ENCODE results near the gene RWDD3. TPM values are rescaled to one million over a fixed set of nuclear protein-coding genes. Genes with fewer than 3 reads are reported as not detected.

The RWDD3 gene
- total and polyA plus RNA-seq, 2 of the 13 experiments (the other 11 are each of a cell fraction or from before 2014, with no cell fraction given): 18.3 to 21.2 TPM

GRCh38 chr1:95233737-95234500 is at the start of gene RWDD3 (continued):
- 0 out of 2 replicates have a peak, but pooled peaks have one; percentile 36 for TF ChIP-seq ZNF296 (CRISPR knock-in tag; conservative IDR thresholded peaks at IDR 0.05)
- TF ChIP-seq CREB1 (IDR thresholded peaks at IDR 0.05): no peak
- TF ChIP-seq CREB1 (CRISPR knock-in tag; IDR thresholded peaks at IDR 0.05): no peak
- peak; percentile 78 for TF ChIP-seq POLR2AphosphoS5 (IDR thresholded peaks at IDR 0.05; ENCODE audit: low read depth, low read length)
- TF ChIP-seq, protein P1, sequence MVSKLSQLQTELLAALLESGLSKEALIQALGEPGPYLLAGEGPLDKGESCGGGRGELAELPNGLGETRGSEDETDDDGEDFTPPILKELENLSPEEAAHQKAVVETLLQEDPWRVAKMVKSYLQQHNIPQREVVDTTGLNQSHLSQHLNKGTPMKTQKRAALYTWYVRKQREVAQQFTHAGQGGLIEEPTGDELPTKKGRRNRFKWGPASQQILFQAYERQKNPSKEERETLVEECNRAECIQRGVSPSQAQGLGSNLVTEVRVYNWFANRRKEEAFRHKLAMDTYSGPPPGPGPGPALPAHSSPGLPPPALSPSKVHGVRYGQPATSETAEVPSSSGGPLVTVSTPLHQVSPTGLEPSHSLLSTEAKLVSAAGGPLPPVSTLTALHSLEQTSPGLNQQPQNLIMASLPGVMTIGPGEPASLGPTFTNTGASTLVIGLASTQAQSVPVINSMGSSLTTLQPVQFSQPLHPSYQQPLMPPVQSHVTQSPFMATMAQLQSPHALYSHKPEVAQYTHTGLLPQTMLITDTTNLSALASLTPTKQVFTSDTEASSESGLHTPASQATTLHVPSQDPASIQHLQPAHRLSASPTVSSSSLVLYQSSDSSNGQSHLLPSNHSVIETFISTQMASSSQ (IDR thresholded peaks at IDR 0.05; ENCODE audit: low read depth): no peak
- TF ChIP-seq, protein P1 (CRISPR knock-in tag; IDR thresholded peaks at IDR 0.05; ENCODE audit: borderline replicate concordance): peak; percentile 49; the same call in 1 of the 2 replicates
- no peak for TF ChIP-seq PCBP2 (optimal IDR thresholded peaks at IDR 0.05; ENCODE audit: low read depth, low read length, poor library complexity, severe bottlenecking)
- peak; percentile 42; the same call in 1 of the 2 replicates for TF ChIP-seq ZNF772 (CRISPR knock-in tag; IDR thresholded peaks at IDR 0.05)
- TF ChIP-seq ZNF672 (CRISPR knock-in tag; IDR thresholded peaks at IDR 0.05): no peak
- TF ChIP-seq TFAP4 (IDR thresholded peaks at IDR 0.05; ENCODE audit: borderline replicate concordance, low read depth): no peak; the same call in 1 of the 2 replicates
- TF ChIP-seq HNF1B (CRISPR knock-in tag; IDR thresholded peaks at IDR 0.05): no peak; the same call in 1 of the 2 replicates
- TF ChIP-seq ZSCAN21 (CRISPR knock-in tag; IDR thresholded peaks at IDR 0.05; ENCODE audit: borderline replicate concordance): peak; percentile 96
- no peak for TF ChIP-seq ZNF562 (CRISPR knock-in tag; IDR thresholded peaks at IDR 0.05; ENCODE audit: borderline replicate concordance)
- no peak for TF ChIP-seq ARNT (IDR thresholded peaks at IDR 0.05)
- no peak for TF ChIP-seq ZNF770 (CRISPR knock-in tag; IDR thresholded peaks at IDR 0.05)
- TF ChIP-seq ZBTB8A (CRISPR knock-in tag; IDR thresholded peaks at IDR 0.05; ENCODE audit: borderline replicate concordance, low read depth): no peak
- peak; percentile 58 for TF ChIP-seq TFDP2 (CRISPR knock-in tag; IDR thresholded peaks at IDR 0.05)

All from HepG2 (cell line).